Activated CD4-positive, CD25-positive, alpha-beta regulatory T cell (primary cell): Measurements from ENCODE around the gene CCKAR.

Experiments
- DNase-seq, 4 experiments: peaks; one replicate each; lab custom pipeline; 2025; lab: John Stamatoyannopoulos, UW

CCKAR gene

GRCh38 chr4:26459054-26459755 lies 31.1 kb downstream of the CCKAR start:
- no peak for DNase-seq

- no peak for DNase-seq
These were observed 32.1 kb downstream of the CCKAR start for GRCh38 chr4:26458157-26458561.

GRCh38 chr4:26457412-26457811 lies 32.9 kb downstream of the CCKAR start:
- DNase-seq, result no peak

- DNase-seq, result no peak
These were observed 34.7 kb downstream of the CCKAR start for GRCh38 chr4:26455571-26455970.

- DNase-seq, result no peak
These were observed 35.3 kb downstream of the CCKAR start for GRCh38 chr4:26454961-26455360.

- DNase-seq, result no peak
These were observed 37.4 kb downstream of the CCKAR start for GRCh38 chr4:26452565-26453531.

GRCh38 chr4:26451597-26451996 lies 38.7 kb downstream of the CCKAR start:
- no peak for DNase-seq

- no peak for DNase-seq
These were observed 39.9 kb downstream of the CCKAR start for GRCh38 chr4:26450418-26450817.

- no peak for DNase-seq
These were observed 42.9 kb downstream of the CCKAR start for GRCh38 chr4:26447378-26447777.

- DNase-seq, result no peak
These were observed 48.5 kb downstream of the CCKAR start for GRCh38 chr4:26441771-26442170.

- DNase-seq, result no peak
These were observed 49.2 kb downstream of the CCKAR start for GRCh38 chr4:26441102-26441501.

- no peak for DNase-seq
These were observed 56.1 kb downstream of the CCKAR start for GRCh38 chr4:26434030-26434639.

- DNase-seq, result no peak
These were observed 56.7 kb downstream of the CCKAR start for GRCh38 chr4:26433556-26433955.

GRCh38 chr4:26432419-26432818 lies 57.9 kb downstream of the CCKAR start:
- no peak for DNase-seq

- no peak for DNase-seq
These were observed 58.7 kb downstream of the CCKAR start for GRCh38 chr4:26431461-26432180.
